GM08714 (cell line): ENCODE data around the gene RAB37.

Experiments used
- H3K4me3 ChIP-seq: fragments of 200-500 bp; sonication (Bioruptor generic); 2 replicates; pipeline ENCODE4 v1.5.1; 2014; ENCODE audit warnings: mild to moderate bottlenecking, low read length, inconsistent platforms
- ZNF274 ChIP-seq: IDR thresholded peaks from 2 replicates; pipeline ENCODE4 v1.6.1; 2012; ENCODE audit warnings: mild to moderate bottlenecking, low read depth, low read length

RAB37 gene

GRCh38 chr17:74745548-74746177 lies 8.6 kb downstream of the RAB37 start:
- no peak overlapping the region for H3K4me3 ChIP-seq

GRCh38 chr17:74746376-74746775 lies 9.3 kb downstream of the RAB37 start:
- H3K4me3 ChIP-seq = no peak overlapping the region
- no peak for TF ChIP-seq ZNF274

More at GRCh38 chr17:74745548-74746177, 8.6 kb downstream of the RAB37 start:
- TF ChIP-seq ZNF274 = no peak

GRCh38 chr17:74746922-74747321 lies 9.9 kb downstream of the RAB37 start:
- no peak for TF ChIP-seq ZNF274
- H3K4me3 ChIP-seq = no peak overlapping the region

GRCh38 chr17:74748279-74748528 lies 11.1 kb downstream of the RAB37 start:
- peak overlapping the region; percentile 58; the same call in 1 of the 2 replicates for H3K4me3 ChIP-seq

GRCh38 chr17:74748529-74749278 lies 11.6 kb downstream of the RAB37 start, which contains the start of gene NHERF1:
NHERF1 (plus strand) TSS chr17:74748628; CDS start chr17:74748847, 219 bp downstream.
- H3K4me3 ChIP-seq = peak within 1 kb of the TSS; percentile 76
- no peak for TF ChIP-seq ZNF274

More at GRCh38 chr17:74748279-74748528, 11.1 kb downstream of the RAB37 start:
- TF ChIP-seq ZNF274 = no peak

- no peak for TF ChIP-seq ZNF274
- H3K4me3 ChIP-seq = peak overlapping the region; percentile 76
Measured at GRCh38 chr17:74749279-74750038, 12.4 kb downstream of the RAB37 start.

- peak overlapping the region; percentile 76; the same call in 1 of the 2 replicates for H3K4me3 ChIP-seq
- TF ChIP-seq ZNF274 = no peak
Measured at GRCh38 chr17:74750039-74750326, 12.9 kb downstream of the RAB37 start.

- TF ChIP-seq ZNF274 = no peak
- H3K4me3 ChIP-seq = peak overlapping the region; percentile 76; the same call in 1 of the 2 replicates
Measured at GRCh38 chr17:74750327-74751069, 13.4 kb downstream of the RAB37 start.

- no peak overlapping the region for H3K4me3 ChIP-seq
- no peak for TF ChIP-seq ZNF274
Measured at GRCh38 chr17:74752415-74752814, 15.4 kb downstream of the RAB37 start.

GRCh38 chr17:74752822-74753401 lies 15.9 kb downstream of the RAB37 start:
- H3K4me3 ChIP-seq = no peak overlapping the region
- TF ChIP-seq ZNF274 = no peak

GRCh38 chr17:74754832-74755231 lies 17.8 kb downstream of the RAB37 start:
- H3K4me3 ChIP-seq = no peak overlapping the region
- TF ChIP-seq ZNF274 = no peak

- no peak overlapping the region for H3K4me3 ChIP-seq
- TF ChIP-seq ZNF274 = no peak
Measured at GRCh38 chr17:74755533-74755932, 18.5 kb downstream of the RAB37 start.

- TF ChIP-seq ZNF274 = no peak
- no peak overlapping the region for H3K4me3 ChIP-seq
Measured at GRCh38 chr17:74756891-74757290, 19.8 kb downstream of the RAB37 start.

- no peak overlapping the region for H3K4me3 ChIP-seq
- TF ChIP-seq ZNF274 = no peak
Measured at GRCh38 chr17:74757502-74757901, 20.4 kb downstream of the RAB37 start.
